Measurements from ENCODE around the gene MRPL10.
"Not testable (repeated sequence)": the region's sequence is repeated elsewhere in the genome, so short reads cannot be mapped to it uniquely, and the experiment has no call there.

Gene MRPL10

DNA sequence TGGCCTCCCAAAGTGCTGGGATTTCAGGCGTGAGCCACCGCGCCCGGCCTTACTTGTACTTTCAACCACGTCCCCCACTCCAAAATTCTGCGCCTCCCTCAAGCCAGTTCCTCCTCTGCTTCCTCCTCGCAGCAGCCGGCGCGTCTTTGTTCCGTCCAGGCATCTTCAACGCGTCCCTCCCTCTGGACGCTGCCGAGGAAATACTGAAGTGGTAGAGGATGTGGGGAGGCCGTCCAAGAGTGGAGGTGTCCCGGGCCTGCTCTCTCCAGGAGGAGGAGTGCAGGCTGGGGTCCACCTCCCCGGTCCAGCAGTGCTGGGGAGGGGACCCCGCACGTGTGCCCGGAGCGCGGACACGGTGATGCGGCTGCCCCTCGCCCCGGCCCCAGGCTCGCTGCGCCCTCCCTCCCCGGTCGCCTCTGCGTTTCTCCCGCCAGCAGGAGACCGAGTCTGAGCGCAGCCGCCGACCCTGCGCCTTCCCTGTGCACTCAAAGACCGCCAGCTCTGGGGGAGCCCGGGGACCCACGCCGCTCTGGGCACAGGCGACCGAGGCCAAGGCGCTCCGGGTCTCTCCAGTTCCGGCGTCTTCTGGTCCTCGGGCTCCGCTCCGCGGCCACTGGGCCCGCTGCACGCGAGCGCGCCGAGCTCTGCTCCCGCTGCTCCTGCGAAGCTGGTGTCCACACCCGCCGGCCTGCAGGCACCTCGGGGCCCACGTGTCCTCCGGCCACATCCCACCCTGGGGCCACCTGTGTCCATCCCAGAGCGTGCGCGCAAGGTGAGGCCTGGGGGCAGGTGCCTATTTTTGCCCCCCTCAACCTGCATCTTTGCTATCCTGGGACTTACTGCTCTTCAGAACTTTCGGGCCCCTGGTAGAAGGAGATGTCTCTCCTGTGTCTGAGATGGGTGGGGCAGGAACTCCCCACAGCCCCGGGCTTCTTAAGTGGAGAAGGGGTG is 41.5 kb downstream of the MRPL10 start:
- no peak for FAIRE-seq

DNA sequence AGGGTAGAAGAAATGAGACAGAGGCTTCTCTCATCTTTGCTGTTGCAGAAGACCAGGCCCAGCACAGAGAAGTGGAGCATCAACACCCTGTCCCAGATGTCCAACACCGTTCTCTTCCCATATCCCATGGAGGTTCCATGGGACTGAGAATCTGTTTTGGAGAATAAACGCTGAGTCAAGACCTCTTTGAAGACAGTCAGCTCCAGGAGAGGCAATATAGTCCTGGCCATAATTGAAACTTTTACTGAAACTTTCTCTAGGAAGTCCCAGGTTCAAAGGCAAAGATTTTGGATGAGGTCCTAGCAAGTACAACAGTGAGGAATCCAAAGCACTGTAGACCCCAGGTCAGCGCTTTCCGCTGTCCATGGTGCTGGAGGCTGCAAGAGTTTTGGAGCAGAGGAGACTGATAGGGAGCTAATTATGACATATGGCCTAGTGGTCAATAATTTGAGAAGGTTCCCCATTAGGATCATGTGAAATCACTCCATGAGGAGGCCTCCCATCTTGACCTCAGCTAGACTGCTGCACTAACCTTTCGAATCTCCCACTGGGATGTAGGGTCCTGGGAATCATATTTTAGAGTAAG is 45.7 kb downstream of the MRPL10 start:
- no peak for FAIRE-seq

DNA sequence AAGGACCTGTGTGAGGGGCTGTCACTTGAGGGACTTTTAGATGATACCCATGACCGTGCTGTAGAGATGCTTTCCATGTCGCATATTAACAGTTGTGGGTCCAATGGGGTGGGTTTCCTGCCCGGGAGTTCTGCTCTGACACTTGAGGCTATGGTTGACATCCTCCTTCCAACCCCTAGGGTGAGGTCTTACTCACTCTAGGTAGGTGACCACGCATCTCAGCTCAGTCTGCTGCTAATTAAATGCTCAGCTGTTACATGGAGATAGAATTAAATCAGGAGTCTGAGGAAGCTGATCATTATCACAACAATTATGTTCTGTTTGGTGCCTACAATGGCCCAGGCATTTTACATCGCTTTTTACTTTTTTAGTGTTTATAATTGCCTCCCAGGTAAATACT is 49.9 kb downstream of the MRPL10 start:
- no peak for FAIRE-seq

DNA sequence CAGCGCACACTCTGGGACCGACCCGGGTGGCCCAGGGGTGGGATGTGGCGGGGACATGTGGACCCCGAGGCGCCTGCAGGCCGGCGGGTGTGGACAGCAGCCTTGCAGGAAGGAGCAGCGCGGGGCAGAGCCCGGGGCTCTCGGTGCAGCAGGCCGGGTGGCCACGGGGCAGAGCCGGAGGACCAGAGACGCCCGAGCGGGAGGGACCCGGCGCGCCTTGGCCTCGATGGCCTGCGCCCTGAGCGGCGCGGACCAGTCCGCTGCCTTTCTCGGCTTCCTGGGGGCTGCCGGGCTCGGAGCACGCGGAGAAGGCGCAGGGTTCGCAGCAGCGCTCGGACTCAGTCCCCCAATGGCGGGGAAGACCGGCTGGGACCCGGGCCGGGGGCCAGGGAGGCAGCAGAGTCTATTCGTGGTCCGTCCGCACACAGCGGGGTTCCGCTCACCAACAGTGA is 53.1 kb downstream of the MRPL10 start:
- no peak for FAIRE-seq

DNA sequence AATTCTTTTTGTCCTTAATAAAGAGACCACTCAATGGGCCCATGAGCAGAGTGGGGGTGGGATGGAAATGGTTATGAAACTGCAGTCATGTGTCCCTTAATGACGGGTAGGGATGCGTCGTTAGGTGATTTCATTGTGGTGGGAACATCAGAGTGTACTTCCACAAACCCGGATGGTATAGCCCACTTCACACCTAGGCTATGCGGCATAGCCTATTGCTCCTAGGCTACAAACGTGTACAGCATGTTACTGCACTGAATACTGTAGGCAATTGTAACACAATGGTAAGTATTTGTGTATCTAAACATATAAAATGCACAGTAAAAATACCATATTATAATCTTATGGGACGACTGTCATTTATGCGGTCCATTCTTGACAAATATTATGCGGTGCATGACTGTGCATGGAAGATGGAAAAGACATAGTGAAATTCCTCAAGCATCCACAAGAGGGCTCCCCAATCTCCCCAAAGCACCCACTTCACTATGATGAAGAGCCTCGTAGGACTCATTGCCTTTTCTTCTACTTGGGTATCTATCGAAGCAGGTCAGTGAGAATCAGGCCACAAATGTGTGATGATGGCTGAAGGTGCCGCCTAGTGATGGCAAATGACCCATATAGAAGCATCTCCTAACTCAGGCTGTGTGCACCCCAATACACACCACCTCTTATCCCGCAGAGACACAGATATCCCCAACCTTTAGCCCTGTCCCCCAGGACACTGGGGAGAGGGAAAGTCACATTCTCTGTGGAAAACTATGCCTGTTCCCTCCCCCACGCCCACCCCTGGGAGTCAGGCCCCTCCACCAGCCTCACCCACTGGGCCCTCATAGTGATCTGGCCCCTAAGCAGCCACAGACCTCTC is 54.8 kb downstream of the MRPL10 start:
- FAIRE-seq: no peak

DNA sequence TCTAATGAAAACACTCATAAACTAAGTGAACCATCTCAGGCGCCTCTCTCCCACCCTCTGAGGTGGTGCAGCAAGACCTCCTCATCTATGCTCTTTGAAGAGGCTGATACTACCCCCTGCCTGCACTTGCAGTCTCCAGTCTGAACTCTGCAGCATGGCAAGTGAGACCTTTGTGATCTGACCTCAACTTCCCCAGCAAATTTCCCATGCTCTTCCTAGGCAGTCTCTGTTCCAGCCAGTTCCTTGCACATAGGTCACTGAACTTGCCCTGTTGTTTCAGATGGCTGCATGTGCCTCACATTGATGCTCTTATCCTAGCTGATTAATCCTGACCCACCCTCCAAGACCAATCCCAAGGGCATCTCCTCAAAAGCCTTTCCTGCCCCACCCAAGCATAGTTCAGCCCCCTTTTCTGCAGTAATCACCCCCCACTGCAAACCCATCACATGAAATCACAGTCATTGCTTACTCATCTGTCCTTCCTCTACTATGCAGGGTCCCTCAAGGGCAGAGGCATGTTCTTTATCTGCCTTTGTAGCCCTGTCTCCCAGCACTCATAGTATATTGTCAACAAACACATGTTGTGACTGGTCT is 56.3 kb downstream of the MRPL10 start:
- no peak for FAIRE-seq

DNA sequence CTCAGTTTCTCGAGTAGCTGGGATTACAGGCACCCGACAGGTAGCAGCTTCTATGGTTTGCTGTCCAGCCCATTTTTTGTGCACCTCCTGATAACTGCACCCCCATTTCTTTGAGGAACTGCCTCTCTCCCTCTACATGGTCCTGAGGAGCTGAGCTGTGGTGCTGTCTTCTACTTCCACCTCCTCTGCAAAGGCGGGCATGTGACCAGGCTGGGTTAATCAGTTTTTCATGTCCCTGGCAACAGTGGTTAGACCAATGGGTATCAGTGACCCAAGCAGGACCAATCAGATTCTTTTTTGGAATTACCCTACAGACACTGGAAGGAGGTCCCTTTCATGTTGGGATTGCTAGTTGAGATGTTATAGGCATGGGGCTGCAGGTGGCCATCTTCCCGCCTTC is 57.0 kb downstream of the MRPL10 start:
- FAIRE-seq: no peak

DNA sequence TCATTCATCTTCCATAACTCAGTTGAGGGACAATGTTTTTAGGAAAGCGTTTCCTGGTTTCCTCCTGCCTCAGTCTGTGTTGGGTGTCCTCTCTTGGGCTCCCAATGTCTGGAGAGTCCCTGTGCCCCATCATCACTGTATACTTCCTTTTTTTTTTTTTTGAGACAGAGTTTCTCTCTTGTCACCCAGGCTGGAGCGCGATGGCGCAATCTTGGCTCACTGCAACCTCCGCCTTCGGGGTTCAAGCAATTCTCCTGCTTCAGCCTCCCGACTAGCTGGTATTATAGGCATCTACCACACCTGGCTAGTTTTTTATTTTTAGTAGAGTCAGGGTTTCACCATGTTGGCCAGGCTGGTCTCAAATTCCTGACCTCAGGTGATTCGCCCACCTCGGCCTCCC is 57.7 kb downstream of the MRPL10 start:
- FAIRE-seq: not testable (repeated sequence)
